Measurements from ENCODE around the gene PLCD1. TPM values are rescaled to one million over a fixed set of nuclear protein-coding genes. Genes with fewer than 3 reads are reported as not detected.

Gene PLCD1
- total RNA-seq, 1 experiment from 2014 or later = 27.1 TPM

DNA sequence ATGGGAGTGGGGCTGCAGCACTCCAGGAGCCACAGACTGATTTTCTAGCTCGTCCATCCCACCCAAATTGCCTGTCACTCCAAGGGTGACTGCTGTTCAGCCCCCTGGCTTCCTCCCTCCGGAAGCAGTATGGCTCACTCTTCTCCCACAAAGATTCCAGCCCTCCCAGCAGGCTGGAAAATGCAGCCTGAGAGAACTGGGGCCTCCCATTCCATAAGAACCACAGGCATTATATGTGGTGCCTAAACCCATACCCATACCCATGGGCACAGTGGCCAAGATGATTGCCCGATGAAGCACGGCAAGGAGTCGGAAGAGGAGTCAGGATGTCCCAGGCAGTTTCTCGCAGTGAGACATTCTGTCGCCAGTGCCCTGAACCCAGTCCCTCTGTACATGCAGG lies 44.8 kb downstream of the PLCD1 start:
- TF ChIP-seq, protein P1, sequence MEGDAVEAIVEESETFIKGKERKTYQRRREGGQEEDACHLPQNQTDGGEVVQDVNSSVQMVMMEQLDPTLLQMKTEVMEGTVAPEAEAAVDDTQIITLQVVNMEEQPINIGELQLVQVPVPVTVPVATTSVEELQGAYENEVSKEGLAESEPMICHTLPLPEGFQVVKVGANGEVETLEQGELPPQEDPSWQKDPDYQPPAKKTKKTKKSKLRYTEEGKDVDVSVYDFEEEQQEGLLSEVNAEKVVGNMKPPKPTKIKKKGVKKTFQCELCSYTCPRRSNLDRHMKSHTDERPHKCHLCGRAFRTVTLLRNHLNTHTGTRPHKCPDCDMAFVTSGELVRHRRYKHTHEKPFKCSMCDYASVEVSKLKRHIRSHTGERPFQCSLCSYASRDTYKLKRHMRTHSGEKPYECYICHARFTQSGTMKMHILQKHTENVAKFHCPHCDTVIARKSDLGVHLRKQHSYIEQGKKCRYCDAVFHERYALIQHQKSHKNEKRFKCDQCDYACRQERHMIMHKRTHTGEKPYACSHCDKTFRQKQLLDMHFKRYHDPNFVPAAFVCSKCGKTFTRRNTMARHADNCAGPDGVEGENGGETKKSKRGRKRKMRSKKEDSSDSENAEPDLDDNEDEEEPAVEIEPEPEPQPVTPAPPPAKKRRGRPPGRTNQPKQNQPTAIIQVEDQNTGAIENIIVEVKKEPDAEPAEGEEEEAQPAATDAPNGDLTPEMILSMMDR (conservative IDR thresholded peaks at IDR 0.05) = no peak
- H2BK20ac ChIP-seq (ENCODE audit: low read depth, low read length, poor library complexity, severe bottlenecking) = no peak overlapping the region

More for the DNA sequence above, 44.8 kb downstream of the PLCD1 start:
- no peaks in the 10 kb centered on the region for H3K27me3 ChIP-seq (ENCODE audit: insufficient read depth, low read length)
- no peak overlapping the region for H3K56ac ChIP-seq (ENCODE audit: insufficient read length, low read depth, low read length)
- Mint-ChIP-seq H3K4me3 (no peak overlapping the region), H3K36me3 (ENCODE audit: insufficient read depth in 1 of 3, low read depth in 3 of 3) (peaks cover 0 to 7% (median 0%) of the 10 kb centered on the region in 3 experiments; a peak in 2 of 7 replicates), H3K4me1 (no peaks in the 10 kb centered on the region), H3K27ac (peak overlapping the region in 1 of 3 experiments; percentile 34; a peak in 1 of 7 replicates), H3K27me3 (ENCODE audit: low read depth) (no peaks in the 10 kb centered on the region), H3K9me3 (no peaks in the 10 kb centered on the region)
- H3K9ac ChIP-seq (ENCODE audit: extremely low read depth, insufficient read length, low read length) = no peak overlapping the region
- H4K8ac ChIP-seq (replicated peaks; ENCODE audit: insufficient read length, low read depth, low read length) = no peak overlapping the region
- no peaks in the 10 kb centered on the region for H3K23me2 ChIP-seq (ENCODE audit: insufficient read length, low read depth, low read length, poor library complexity, severe bottlenecking)
- no peaks in the 10 kb centered on the region for H3K9me3 ChIP-seq (ENCODE audit: control insufficient read depth, low read depth, low read length)
- no peak for DNase-seq
- H4K91ac ChIP-seq (ENCODE audit: insufficient read length, low read depth, low read length) = no peak overlapping the region
- no peak overlapping the region for H4K5ac ChIP-seq (ENCODE audit: insufficient read length, low read depth, low read length)
- no peak overlapping the region for H2BK5ac ChIP-seq (ENCODE audit: insufficient read length, low read length)
- H2BK120ac ChIP-seq (ENCODE audit: low read depth, low read length, poor library complexity, severe bottlenecking) = no peak overlapping the region
- no peaks in the 10 kb centered on the region for H3K79me1 ChIP-seq (ENCODE audit: insufficient read depth, low read depth, low read length, poor library complexity, severe bottlenecking)
- no peak overlapping the region for H3T11ph ChIP-seq (ENCODE audit: low read length)
- H3K27ac ChIP-seq (ENCODE audit: insufficient read length, low read depth, low read length) = no peak overlapping the region
- no peaks in the 10 kb centered on the region for H3K4me1 ChIP-seq (ENCODE audit: insufficient read depth, low read length)
- H3K4me2 ChIP-seq (ENCODE audit: insufficient read depth, insufficient read length, low read length) = no peak overlapping the region
- H4K20me1 ChIP-seq (ENCODE audit: control insufficient read depth, insufficient read depth, insufficient read length) = no peaks in the 10 kb centered on the region
- H3K23ac ChIP-seq (ENCODE audit: insufficient read length, low read depth, low read length) = no peak overlapping the region
- H3K18ac ChIP-seq (ENCODE audit: insufficient read length, low read depth, low read length) = no peak overlapping the region
- no peak overlapping the region for H3K14ac ChIP-seq (ENCODE audit: insufficient read depth, low read length)
- no peak overlapping the region for H2BK15ac ChIP-seq (ENCODE audit: low read depth, low read length)
- H3K79me2 ChIP-seq (ENCODE audit: insufficient read depth, low read length) = no peaks in the 10 kb centered on the region
- WGBS (ENCODE audit: extremely low coverage, insufficient read length, low lambda C conversion rate) = no CpG with 5 or more reads among the region's 7 CpGs
- no peak overlapping the region for H2AK5ac ChIP-seq (ENCODE audit: insufficient read length, low read length)
- H2BK12ac ChIP-seq (ENCODE audit: insufficient read length, low read depth, low read length) = no peak overlapping the region
- no peak overlapping the region for H3K4ac ChIP-seq (ENCODE audit: low read depth, low read length)
- H2AFZ ChIP-seq (ENCODE audit: low read length) = no peak overlapping the region

All from H9 (cell line).